Measurements from ENCODE around the gene HSH2D. TPM values are rescaled to one million over a fixed set of nuclear protein-coding genes. Genes with fewer than 3 reads are reported as not detected.

The HSH2D gene
- total and polyA plus RNA-seq, 2 of the 13 experiments (the other 11 are each of a cell fraction or from before 2014, with no cell fraction given), result 0.69 to 3.2 TPM

- peaks cover 37% of the 10 kb centered on the region for H3K4me1 ChIP-seq (ENCODE audit: insufficient read depth, low read length)
- H3K4me3 ChIP-seq (replicated peaks in 1 of 3; ENCODE audit: insufficient read depth in 1 of 3, low read depth in 2 of 3, low read length in 3 of 3), result no peak overlapping the region
- H3K36me3 ChIP-seq (replicated peaks in 1 of 2; ENCODE audit: control insufficient read depth in 1 of 2, insufficient read depth in 2 of 2, low read length in 2 of 2), result peaks cover 18 to 43% of the 10 kb centered on the region in 2 experiments; a peak in 4 of 5 replicates
- TF ChIP-seq UBTF (CRISPR knock-in tag; IDR thresholded peaks at IDR 0.05) (no peak), ZNF33B (CRISPR knock-in tag; IDR thresholded peaks at IDR 0.05) (no peak), MAZ (IDR thresholded peaks at IDR 0.05; ENCODE audit: borderline replicate concordance, low read depth, low read length) (no peak), MAZ (CRISPR knock-in tag; IDR thresholded peaks at IDR 0.05; ENCODE audit: low read depth) (no peak), SMC3 (IDR thresholded peaks at IDR 0.05; ENCODE audit: low read length) (no peak), TP53 (CRISPR knock-in tag; conservative IDR thresholded peaks at IDR 0.05) (no peak), AKAP8 (CRISPR knock-in tag; IDR thresholded peaks at IDR 0.05) (no peak), PHF20 (CRISPR knock-in tag; IDR thresholded peaks at IDR 0.05) (no peak), ZNF570 (CRISPR knock-in tag; IDR thresholded peaks at IDR 0.05; ENCODE audit: borderline replicate concordance) (no peak), NR3C1 (CRISPR knock-in tag; IDR thresholded peaks at IDR 0.05) (no peak), ZBTB38 (CRISPR knock-in tag; IDR thresholded peaks at IDR 0.05) (no peak), SP5 (CRISPR knock-in tag; IDR thresholded peaks at IDR 0.05; ENCODE audit: borderline replicate concordance, low read depth) (no peak), CSRNP1 (CRISPR knock-in tag; IDR thresholded peaks at IDR 0.05) (no peak), PPARG (CRISPR knock-in tag; conservative IDR thresholded peaks at IDR 0.05) (no peak), PHF21A (CRISPR knock-in tag; IDR thresholded peaks at IDR 0.05) (no peak), ZNF484 (CRISPR knock-in tag; IDR thresholded peaks at IDR 0.05; ENCODE audit: borderline replicate concordance, low read depth) (no peak), POLR2AphosphoS5 (IDR thresholded peaks at IDR 0.05; ENCODE audit: low read depth, low read length) (no peak)
- ChIA-PET POLR2A (no interaction called here), CTCF (ENCODE audit: low intra/inter-chr PET ratio, low total read pairs) (no interaction called here)
- 0 out of 2 replicates have a peak, but pooled peaks cover 2% of the 10 kb centered on the region for H4K20me1 ChIP-seq (ENCODE audit: insufficient read depth, low read length)
- H2AFZ ChIP-seq (ENCODE audit: low read length), result no peak overlapping the region
- no TSS peak for BruUV-seq (replicated peaks)
- in situ Hi-C loops (cut with HindIII; ENCODE audit: extremely low pct_ligation_motif_present, low pct_unique_long_range_greater_than_20kb), result no loop called here
- intact Hi-C loops (cut with micrococcal nuclease; ENCODE audit: unreplicated experiment), result no loop called here
- H3K27ac ChIP-seq (ENCODE audit: extremely low read length, insufficient read depth, low read length), result no peak overlapping the region
- ATAC-seq (no peak), DNase-seq (ENCODE audit: low spot score) (no peak), FAIRE-seq (no peak)
- no peaks in the 10 kb centered on the region for H3K27me3 ChIP-seq (ENCODE audit: control insufficient read depth in 1 of 2, insufficient read depth in 2 of 2, low read length in 2 of 2)
- H3K9ac ChIP-seq (ENCODE audit: insufficient read depth, low read depth, low read length), result no peak overlapping the region
- WGBS (ENCODE audit: low lambda C conversion rate), result 98% methylated on average over 6 of the region's 12 CpGs
- no peaks in the 10 kb centered on the region for H3K9me3 ChIP-seq (ENCODE audit: low read length)
- peaks cover 23% of the 10 kb centered on the region for H3K79me2 ChIP-seq (ENCODE audit: insufficient read depth, low read length)
- H3K4me2 ChIP-seq (ENCODE audit: low read depth, low read length), result no peak overlapping the region
Observed at GRCh38 chr19:16118489-16119033, 24.9 kb upstream of the HSH2D start.
